HEK293 (cell line): ENCODE data around the gene MRPL48.

Experiments used
- CTCF ChIA-PET: fragments of 350-600 bp; formaldehyde crosslinking; extraction: SDS; loops from one replicate; lab custom pipeline; 2021; ENCODE audit warnings: antibody characterized with exemption; lab: Yijun Ruan, JAX
- POLR2A ChIA-PET: fragments of 300-600 bp; formaldehyde crosslinking; extraction: SDS; loops from one replicate; lab custom pipeline; 2020; ENCODE audit warnings: antibody characterized with exemption, inconsistent platforms; lab: Yijun Ruan, JAX
- H3K27ac ChIP-seq: fragments of 200-500 bp; sonication (Bioruptor generic); 2 replicates; pipeline ENCODE4 v1.5.1; 2014; ENCODE audit warnings: low read depth, low read length, control low read depth, inconsistent platforms; ENCODE audit errors: extremely low read depth
- H3K36me3 ChIP-seq, 2 experiments: fragments of 200-500 bp in 1 of 2; sonication (Bioruptor generic) in 1 of 2; 1 replicate in 1 of 2; 2 replicates in 1 of 2; pipeline ENCODE4 v1.5.1; 2014 to 2017; ENCODE audit warnings: inconsistent platforms in 2 of 2, low read length in 2 of 2; ENCODE audit not compliant: control insufficient read depth in 2 of 2, insufficient read depth in 1 of 2
- H3K4me1 ChIP-seq: fragments of 200-500 bp; sonication (Bioruptor generic); 2 replicates; pipeline ENCODE4 v1.5.1; 2014; ENCODE audit warnings: mild to moderate bottlenecking, low read length, inconsistent platforms; ENCODE audit not compliant: control insufficient read depth, insufficient read depth
- H3K4me3 ChIP-seq: 2 replicates; pipeline ENCODE4 v1.5.1; 2011; ENCODE audit warnings: low read depth, mild to moderate bottlenecking, control low read depth, low read length, moderate library complexity
- H3K9me3 ChIP-seq: fragments of 200-500 bp; sonication (Bioruptor generic); 2 replicates; pipeline ENCODE4 v1.5.1; 2014; ENCODE audit warnings: low read depth, low read length, inconsistent platforms; ENCODE audit not compliant: control insufficient read depth, insufficient read depth
- GLIS2 ChIP-seq: fragments of 450-650 bp; formaldehyde crosslinking; IDR thresholded peaks from 2 replicates; pipeline ENCODE4 v1.5.1; 2016; ENCODE audit warnings: missing biosample characterization, missing genetic modification characterization
- KLF10 ChIP-seq: fragments of 450-650 bp; IDR thresholded peaks from 2 replicates; pipeline ENCODE4 v1.5.1; 2018; ENCODE audit warnings: missing biosample characterization, mild to moderate bottlenecking, missing genetic modification characterization
- OVOL3 ChIP-seq: fragments of 450-650 bp; formaldehyde crosslinking; IDR thresholded peaks from 2 replicates; pipeline ENCODE4 v1.5.1; 2016; ENCODE audit warnings: missing biosample characterization, missing genetic modification characterization
- WT1 ChIP-seq: fragments of 450-650 bp; formaldehyde crosslinking; IDR thresholded peaks from 2 replicates; pipeline ENCODE4 v1.5.1; 2016; ENCODE audit warnings: missing biosample characterization, missing genetic modification characterization
- YY1 ChIP-seq: fragments of 450-650 bp; formaldehyde crosslinking; IDR thresholded peaks from 2 replicates; pipeline ENCODE4 v1.5.1; 2018; ENCODE audit warnings: missing biosample characterization, missing genetic modification characterization
- ZFP3 ChIP-seq: fragments of 450-650 bp; formaldehyde crosslinking; IDR thresholded peaks from 2 replicates; pipeline ENCODE4 v1.5.1; 2016; ENCODE audit warnings: low read depth, missing biosample characterization, missing genetic modification characterization
- ZIC2 ChIP-seq: fragments of 450-650 bp; formaldehyde crosslinking; IDR thresholded peaks from 2 replicates; pipeline ENCODE4 v1.5.1; 2016; ENCODE audit warnings: missing biosample characterization, missing genetic modification characterization
- ZNF112 ChIP-seq: fragments of 450-650 bp; formaldehyde crosslinking; IDR thresholded peaks from 2 replicates; pipeline ENCODE4 v1.5.0; 2017; ENCODE audit warnings: missing biosample characterization, missing genetic modification characterization
- ZNF155 ChIP-seq: fragments of 450-650 bp; formaldehyde crosslinking; IDR thresholded peaks from 2 replicates; pipeline ENCODE4 v1.5.1; 2016; ENCODE audit warnings: missing biosample characterization, missing genetic modification characterization
- ZNF221 ChIP-seq: fragments of 450-650 bp; formaldehyde crosslinking; IDR thresholded peaks from 2 replicates; pipeline ENCODE4 v1.5.1; 2017; ENCODE audit warnings: missing biosample characterization, missing genetic modification characterization, borderline replicate concordance
- ZNF416 ChIP-seq: fragments of 450-650 bp; formaldehyde crosslinking; IDR thresholded peaks from 2 replicates; pipeline ENCODE4 v1.5.1; 2016; ENCODE audit warnings: missing biosample characterization, missing genetic modification characterization
- ZNF473 ChIP-seq: fragments of 450-650 bp; formaldehyde crosslinking; IDR thresholded peaks from 2 replicates; pipeline ENCODE4 v1.5.1; 2017; ENCODE audit warnings: missing biosample characterization, missing genetic modification characterization
- ZNF529 ChIP-seq: fragments of 450-650 bp; formaldehyde crosslinking; IDR thresholded peaks from 2 replicates; pipeline ENCODE4 v1.5.1; 2017; ENCODE audit warnings: missing genetic modification characterization, missing biosample characterization; ENCODE audit not compliant: insufficient replicate concordance
- ZNF776 ChIP-seq: fragments of 450-650 bp; formaldehyde crosslinking; IDR thresholded peaks from 2 replicates; pipeline ENCODE4 v1.5.0; 2017; ENCODE audit warnings: missing biosample characterization, missing genetic modification characterization, borderline replicate concordance
- TF ChIP-seq, protein P1 (sequence below): fragments of 450-650 bp; formaldehyde crosslinking; IDR thresholded peaks from 2 replicates; pipeline ENCODE4 v1.5.1; 2016; ENCODE audit warnings: missing biosample characterization, missing genetic modification characterization, low read depth
- TF ChIP-seq, protein P2 (sequence below): fragments of 450-650 bp; formaldehyde crosslinking; IDR thresholded peaks from 2 replicates; pipeline ENCODE4 v1.5.1; 2016; ENCODE audit warnings: missing biosample characterization, missing genetic modification characterization
- TF ChIP-seq, protein P3 (sequence below): fragments of 450-650 bp; formaldehyde crosslinking; IDR thresholded peaks from 2 replicates; pipeline ENCODE4 v1.5.1; 2016; ENCODE audit warnings: missing biosample characterization, missing genetic modification characterization
- TF ChIP-seq, protein P4 (sequence below): fragments of 450-650 bp; formaldehyde crosslinking; IDR thresholded peaks from 2 replicates; pipeline ENCODE4 v1.5.1; 2017; ENCODE audit warnings: missing biosample characterization, mild to moderate bottlenecking, missing genetic modification characterization, moderate library complexity

MRPL48 gene

DNA sequence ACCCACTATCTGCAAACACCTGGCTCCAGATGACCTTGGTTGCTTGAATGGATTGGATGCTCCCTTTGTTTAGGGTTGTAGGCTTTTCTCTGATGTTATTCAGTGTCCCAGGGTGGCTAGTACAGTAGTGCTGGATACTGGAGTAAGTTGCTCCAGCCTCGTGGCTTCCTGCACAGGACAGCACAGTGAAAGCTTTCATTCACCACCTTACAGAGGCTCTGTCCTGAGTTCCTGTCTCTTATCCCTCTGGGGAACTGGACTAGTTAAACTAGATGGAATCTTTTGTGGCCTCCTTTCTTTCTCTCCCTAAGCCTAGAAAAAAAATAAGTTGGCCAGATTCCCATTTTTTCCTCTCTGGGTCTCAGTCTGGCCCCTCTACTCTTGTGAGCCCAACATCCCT lies 42.6 kb downstream of the MRPL48 start:
- TF ChIP-seq ZNF473 (tag by site-specific recombination) (no peak), ZNF776 (no peak)
- Histone ChIP-seq H3K4me1 (no peaks in the 10 kb centered on the region), H3K27ac (no peak overlapping the region), H3K4me3 (no peak overlapping the region), H3K36me3 (peaks cover 0 to 13% of the 10 kb centered on the region in 2 experiments; a peak in 2 of 3 replicates), H3K9me3 (no peaks in the 10 kb centered on the region)
- CTCF ChIA-PET = interaction anchor here (0.6 kb wide), 1 partner anchor 120 kb away, joined by 3 read pairs; no protein-coding TSS in a partner anchor
- POLR2A ChIA-PET = interaction anchor here (0.7 kb wide), 1 partner anchor 8 kb away, joined by 3 read pairs; no protein-coding TSS in a partner anchor

DNA sequence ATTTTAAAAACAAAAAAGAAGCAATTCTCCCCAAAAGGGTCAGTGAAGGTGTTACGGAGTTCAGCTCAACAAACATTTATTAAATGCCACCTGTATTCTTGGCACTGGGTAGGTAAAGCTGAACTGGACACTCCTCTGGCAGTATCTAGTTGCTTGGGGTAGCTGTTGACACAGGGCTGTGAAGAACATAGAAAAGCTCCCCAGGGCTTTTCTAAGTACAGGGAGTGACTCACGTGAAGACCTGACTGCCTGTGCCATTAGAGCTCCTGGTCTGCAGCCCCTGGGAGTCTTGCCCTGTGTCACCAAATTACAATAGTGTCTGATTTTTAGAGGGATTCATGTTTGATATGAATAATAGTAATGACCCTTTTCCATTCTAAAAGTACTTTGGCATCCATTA lies 45.4 kb downstream of the MRPL48 start:
- H3K9me3 ChIP-seq = no peaks in the 10 kb centered on the region
- TF ChIP-seq, protein P1, sequence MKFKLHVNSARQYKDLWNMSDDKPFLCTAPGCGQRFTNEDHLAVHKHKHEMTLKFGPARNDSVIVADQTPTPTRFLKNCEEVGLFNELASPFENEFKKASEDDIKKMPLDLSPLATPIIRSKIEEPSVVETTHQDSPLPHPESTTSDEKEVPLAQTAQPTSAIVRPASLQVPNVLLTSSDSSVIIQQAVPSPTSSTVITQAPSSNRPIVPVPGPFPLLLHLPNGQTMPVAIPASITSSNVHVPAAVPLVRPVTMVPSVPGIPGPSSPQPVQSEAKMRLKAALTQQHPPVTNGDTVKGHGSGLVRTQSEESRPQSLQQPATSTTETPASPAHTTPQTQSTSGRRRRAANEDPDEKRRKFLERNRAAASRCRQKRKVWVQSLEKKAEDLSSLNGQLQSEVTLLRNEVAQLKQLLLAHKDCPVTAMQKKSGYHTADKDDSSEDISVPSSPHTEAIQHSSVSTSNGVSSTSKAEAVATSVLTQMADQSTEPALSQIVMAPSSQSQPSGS (tag by site-specific recombination) = no peak
- TF ChIP-seq KLF10 (no peak), ZNF112 (no peak), ZNF155 (tag by site-specific recombination) (no peak), WT1 (peak; percentile 76), GLIS2 (tag by site-specific recombination) (no peak), ZIC2 (tag by site-specific recombination) (no peak), ZNF221 (tag by site-specific recombination) (no peak)
- TF ChIP-seq, protein P2, sequence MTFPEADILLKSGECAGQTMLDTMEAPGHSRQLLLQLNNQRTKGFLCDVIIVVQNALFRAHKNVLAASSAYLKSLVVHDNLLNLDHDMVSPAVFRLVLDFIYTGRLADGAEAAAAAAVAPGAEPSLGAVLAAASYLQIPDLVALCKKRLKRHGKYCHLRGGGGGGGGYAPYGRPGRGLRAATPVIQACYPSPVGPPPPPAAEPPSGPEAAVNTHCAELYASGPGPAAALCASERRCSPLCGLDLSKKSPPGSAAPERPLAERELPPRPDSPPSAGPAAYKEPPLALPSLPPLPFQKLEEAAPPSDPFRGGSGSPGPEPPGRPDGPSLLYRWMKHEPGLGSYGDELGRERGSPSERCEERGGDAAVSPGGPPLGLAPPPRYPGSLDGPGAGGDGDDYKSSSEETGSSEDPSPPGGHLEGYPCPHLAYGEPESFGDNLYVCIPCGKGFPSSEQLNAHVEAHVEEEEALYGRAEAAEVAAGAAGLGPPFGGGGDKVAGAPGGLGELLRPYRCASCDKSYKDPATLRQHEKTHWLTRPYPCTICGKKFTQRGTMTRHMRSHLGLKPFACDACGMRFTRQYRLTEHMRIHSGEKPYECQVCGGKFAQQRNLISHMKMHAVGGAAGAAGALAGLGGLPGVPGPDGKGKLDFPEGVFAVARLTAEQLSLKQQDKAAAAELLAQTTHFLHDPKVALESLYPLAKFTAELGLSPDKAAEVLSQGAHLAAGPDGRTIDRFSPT (tag by site-specific recombination) = no peak
- POLR2A ChIA-PET = interaction anchor here (1.2 kb wide), 1 partner anchor 45 kb away, joined by 4 read pairs; the partner anchor contains the start of gene MRPL48
- CTCF ChIA-PET = interaction anchor here (0.6 to 1.7 kb wide), 2 partner anchors 99 to 1808 kb away, joined by 4 to 5 read pairs; no protein-coding TSS in a partner anchor
- H3K27ac ChIP-seq = no peak overlapping the region
- no peak overlapping the region for H3K4me3 ChIP-seq
- H3K4me1 ChIP-seq = no peaks in the 10 kb centered on the region
- H3K36me3 ChIP-seq = peaks cover 0 to 9% of the 10 kb centered on the region in 2 experiments; a peak in 2 of 3 replicates

DNA sequence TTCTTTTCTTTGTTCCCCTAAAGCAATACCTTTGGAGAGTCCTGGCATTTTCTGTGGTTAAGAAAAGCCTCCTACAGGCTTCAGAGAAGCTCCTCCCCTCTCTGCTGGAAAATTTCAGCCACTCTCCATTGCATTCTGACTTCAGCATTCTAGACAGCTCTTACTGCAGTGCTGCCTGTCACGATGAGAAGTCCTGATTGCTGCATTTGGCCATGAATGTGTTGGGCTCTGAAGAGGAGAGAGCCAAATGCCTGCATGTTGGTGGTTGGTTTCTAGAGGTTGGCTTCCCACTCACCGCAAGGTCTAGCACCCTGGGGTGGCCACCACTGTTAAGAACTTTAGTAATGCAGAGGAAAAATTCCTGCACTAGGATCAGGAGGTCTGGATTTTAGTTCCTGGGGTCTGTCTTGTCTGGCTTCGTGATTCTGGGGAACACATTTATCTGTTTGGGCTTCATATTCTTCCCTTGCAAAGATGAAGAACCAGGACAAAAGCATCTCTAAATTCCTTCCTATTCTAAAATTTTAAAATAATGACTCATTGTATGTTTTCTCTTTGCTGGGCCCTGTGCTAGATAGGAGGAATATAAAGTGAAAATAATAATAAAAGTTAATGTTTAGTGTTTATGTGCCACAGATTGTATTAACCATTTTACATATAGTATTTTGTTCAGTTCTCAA lies 50.9 kb downstream of the MRPL48 start:
- H3K4me3 ChIP-seq = no peak overlapping the region
- CTCF ChIA-PET = no interaction called here
- TF ChIP-seq OVOL3 (tag by site-specific recombination) = no peak
- TF ChIP-seq, protein P3, sequence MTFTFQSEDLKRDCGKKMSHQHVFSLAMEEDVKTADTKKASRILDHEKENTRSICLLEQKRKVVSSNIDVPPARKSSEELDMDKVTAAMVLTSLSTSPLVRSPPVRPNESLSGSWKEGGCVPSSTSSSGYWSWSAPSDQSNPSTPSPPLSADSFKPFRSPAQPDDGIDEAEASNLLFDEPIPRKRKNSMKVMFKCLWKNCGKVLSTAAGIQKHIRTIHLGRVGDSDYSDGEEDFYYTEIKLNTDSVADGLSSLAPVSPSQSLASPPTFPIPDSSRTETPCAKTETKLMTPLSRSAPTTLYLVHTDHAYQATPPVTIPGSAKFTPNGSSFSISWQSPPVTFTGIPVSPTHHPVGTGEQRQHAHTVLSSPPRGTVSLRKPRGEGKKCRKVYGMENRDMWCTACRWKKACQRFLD = no peak
- TF ChIP-seq ZNF529 = no peak
- TF ChIP-seq ZNF416 = no peak
- TF ChIP-seq, protein P4, sequence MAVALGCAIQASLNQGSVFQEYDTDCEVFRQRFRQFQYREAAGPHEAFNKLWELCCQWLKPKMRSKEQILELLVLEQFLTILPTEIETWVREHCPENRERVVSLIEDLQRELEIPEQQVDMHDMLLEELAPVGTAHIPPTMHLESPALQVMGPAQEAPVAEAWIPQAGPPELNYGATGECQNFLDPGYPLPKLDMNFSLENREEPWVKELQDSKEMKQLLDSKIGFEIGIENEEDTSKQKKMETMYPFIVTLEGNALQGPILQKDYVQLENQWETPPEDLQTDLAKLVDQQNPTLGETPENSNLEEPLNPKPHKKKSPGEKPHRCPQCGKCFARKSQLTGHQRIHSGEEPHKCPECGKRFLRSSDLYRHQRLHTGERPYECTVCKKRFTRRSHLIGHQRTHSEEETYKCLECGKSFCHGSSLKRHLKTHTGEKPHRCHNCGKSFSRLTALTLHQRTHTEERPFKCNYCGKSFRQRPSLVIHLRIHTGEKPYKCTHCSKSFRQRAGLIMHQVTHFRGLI (tag by site-specific recombination) = peak; percentile 36; the same call in 1 of the 2 replicates
- no peak for TF ChIP-seq ZNF776
- TF ChIP-seq ZFP3 (tag by site-specific recombination) = no peak
- no peak for TF ChIP-seq YY1 (tag by site-specific recombination)
- TF ChIP-seq, all 188 proteins: peak for 1
- POLR2A ChIA-PET = interaction anchor here (0.7 kb wide), 1 partner anchor 9 kb away, joined by 3 read pairs; no protein-coding TSS in a partner anchor
- Histone ChIP-seq H3K4me1 (no peaks in the 10 kb centered on the region), H3K27ac (no peak overlapping the region), H3K36me3 (peaks cover 0 to 3% of the 10 kb centered on the region in 2 experiments; a peak in 2 of 3 replicates), H3K9me3 (no peaks in the 10 kb centered on the region)
